ENCODE data around the gene DCP1A.
"Not testable (repeated sequence)": the region's sequence is repeated elsewhere in the genome, so short reads cannot be mapped to it uniquely, and the experiment has no call there.

The DCP1A gene

DNA sequence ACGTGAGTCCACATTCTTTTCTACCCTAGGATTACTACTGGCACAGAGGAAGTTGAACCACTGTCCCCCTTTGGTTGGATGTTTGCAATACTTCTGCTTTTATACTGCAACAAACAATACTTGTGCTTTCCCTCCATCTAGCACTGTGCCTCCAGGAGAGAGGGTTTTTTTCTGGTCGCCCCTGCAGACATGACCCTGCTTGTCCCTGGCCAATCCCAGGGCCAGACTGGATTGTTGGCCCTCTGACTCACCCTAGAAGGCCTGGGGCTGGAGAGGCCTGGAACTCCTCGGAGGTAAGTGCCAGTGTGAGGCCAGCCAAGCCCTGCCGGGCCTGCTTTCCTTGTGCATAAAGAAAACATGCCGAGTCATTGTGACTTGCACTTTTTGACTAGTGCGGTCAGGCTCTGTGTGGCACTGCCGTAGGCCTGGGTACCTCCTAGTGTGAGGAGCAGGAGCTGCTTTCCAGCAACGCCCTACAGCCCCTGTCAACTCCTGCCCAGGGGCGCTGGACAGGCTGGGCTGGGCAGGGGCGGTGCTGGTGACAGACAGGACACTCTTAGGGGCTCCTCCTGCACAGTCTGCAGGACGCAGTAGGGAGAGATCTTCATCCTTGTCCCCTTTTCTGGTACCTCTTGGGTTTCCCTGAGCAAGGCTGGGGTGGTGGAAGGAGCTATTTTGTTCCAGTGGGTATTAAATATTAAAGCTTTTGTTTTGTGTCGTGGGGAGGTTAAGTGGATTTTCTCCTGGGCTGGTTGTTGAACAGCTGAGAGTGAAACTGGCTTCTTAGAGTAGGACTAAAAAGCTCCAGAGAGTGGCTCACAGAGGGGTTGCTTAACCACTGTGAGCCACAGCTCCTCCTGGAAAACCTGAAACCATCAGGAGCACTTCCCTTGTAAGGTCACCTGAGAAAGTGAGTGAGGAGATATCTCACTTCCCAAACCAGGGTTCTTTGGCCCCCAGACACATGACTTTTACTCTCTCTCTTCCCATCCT, 77.2 kb downstream of the DCP1A start:
- Histone ChIP-seq H3K4me3 (ENCODE audit: low read length) (no peak overlapping the region), H3K4me2 (ENCODE audit: low read length) (no peak overlapping the region), H3K27me3 (ENCODE audit: low read depth, low read length) (no peaks in the 10 kb centered on the region), H3K4me1 (ENCODE audit: low read length) (peaks cover 9% of the 10 kb centered on the region), H3K36me3 (replicated peaks; ENCODE audit: low read depth, low read length) (no peaks in the 10 kb centered on the region), H3K9ac (ENCODE audit: low read length) (no peak overlapping the region), H2AFZ (ENCODE audit: low read depth, low read length) (peak overlapping the region; percentile 41; the same call in 1 of the 2 replicates), H3K9me3 (ENCODE audit: insufficient read depth, low read length) (no peaks in the 10 kb centered on the region), H3K79me2 (ENCODE audit: low read length) (no peaks in the 10 kb centered on the region), H4K20me1 (ENCODE audit: insufficient read depth, low read length) (no peaks in the 10 kb centered on the region), H3K27ac (ENCODE audit: low read length) (no peak overlapping the region)
- TF ChIP-seq, protein P1, sequence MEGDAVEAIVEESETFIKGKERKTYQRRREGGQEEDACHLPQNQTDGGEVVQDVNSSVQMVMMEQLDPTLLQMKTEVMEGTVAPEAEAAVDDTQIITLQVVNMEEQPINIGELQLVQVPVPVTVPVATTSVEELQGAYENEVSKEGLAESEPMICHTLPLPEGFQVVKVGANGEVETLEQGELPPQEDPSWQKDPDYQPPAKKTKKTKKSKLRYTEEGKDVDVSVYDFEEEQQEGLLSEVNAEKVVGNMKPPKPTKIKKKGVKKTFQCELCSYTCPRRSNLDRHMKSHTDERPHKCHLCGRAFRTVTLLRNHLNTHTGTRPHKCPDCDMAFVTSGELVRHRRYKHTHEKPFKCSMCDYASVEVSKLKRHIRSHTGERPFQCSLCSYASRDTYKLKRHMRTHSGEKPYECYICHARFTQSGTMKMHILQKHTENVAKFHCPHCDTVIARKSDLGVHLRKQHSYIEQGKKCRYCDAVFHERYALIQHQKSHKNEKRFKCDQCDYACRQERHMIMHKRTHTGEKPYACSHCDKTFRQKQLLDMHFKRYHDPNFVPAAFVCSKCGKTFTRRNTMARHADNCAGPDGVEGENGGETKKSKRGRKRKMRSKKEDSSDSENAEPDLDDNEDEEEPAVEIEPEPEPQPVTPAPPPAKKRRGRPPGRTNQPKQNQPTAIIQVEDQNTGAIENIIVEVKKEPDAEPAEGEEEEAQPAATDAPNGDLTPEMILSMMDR (IDR thresholded peaks at IDR 0.05; ENCODE audit: low read depth, low read length), result no peak
- TF ChIP-seq EZH2phosphoT487 (IDR thresholded peaks at IDR 0.05; ENCODE audit: low read depth), result no peak

DNA sequence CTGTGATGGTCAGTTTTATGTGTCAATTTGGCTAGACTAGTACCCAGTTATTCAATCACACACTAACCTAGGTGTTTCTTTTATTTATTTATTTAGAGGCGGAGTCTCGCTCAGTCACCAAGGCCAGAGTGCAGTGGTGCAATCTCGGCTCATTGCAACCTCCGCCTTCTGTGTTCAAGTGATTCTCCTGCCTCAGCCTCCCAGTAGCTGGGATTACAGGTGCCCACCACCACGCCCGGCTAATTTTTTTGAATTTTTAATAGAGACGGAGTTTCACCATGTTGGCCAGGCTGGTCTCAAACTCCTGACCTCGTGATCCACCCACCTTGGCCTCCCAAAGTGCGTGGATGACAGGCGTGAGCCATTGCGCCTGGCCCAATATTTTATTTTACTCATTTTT, 78.2 kb downstream of the DCP1A start:
- H3K4me3 ChIP-seq (ENCODE audit: low read length); H4K20me1 ChIP-seq (ENCODE audit: insufficient read depth, low read length); H3K79me2 ChIP-seq (ENCODE audit: low read length); H3K36me3 ChIP-seq (replicated peaks; ENCODE audit: low read depth, low read length); H2AFZ ChIP-seq (ENCODE audit: low read depth, low read length); H3K27ac ChIP-seq (ENCODE audit: low read length); H3K9me3 ChIP-seq (ENCODE audit: insufficient read depth, low read length); H3K4me2 ChIP-seq (ENCODE audit: low read length); H3K27me3 ChIP-seq (ENCODE audit: low read depth, low read length); H3K9ac ChIP-seq (ENCODE audit: low read length); H3K4me1 ChIP-seq (ENCODE audit: low read length): not testable (repeated sequence)

DNA sequence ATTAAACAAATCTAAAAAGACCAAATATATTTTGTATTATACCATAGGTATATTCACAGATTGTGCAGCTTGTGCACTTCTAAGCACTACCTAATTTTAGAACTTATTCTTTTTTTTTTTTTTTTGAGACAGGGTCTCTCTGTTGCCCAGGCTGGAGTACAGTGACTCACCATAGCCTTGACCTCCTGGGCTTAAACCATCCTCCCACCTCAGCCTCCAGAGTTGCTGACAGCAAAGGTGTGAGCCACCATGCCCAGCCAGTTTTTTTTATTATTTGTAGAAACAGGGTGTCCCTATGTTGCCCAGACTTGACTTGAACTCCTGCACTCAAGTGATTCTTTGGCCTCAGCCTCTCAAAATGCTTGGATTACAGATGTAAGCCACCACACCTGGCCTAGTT, 79.6 kb downstream of the DCP1A start:
- no peaks in the 10 kb centered on the region for H3K79me2 ChIP-seq (ENCODE audit: low read length)
- H3K4me3 ChIP-seq (ENCODE audit: low read length), result no peak overlapping the region
- TF ChIP-seq, protein P1 (IDR thresholded peaks at IDR 0.05; ENCODE audit: low read depth, low read length), result no peak
- TF ChIP-seq EZH2phosphoT487 (IDR thresholded peaks at IDR 0.05; ENCODE audit: low read depth), result no peak
- H3K4me1 ChIP-seq (ENCODE audit: low read length), result peaks cover 9% of the 10 kb centered on the region
- no peaks in the 10 kb centered on the region for H3K36me3 ChIP-seq (replicated peaks; ENCODE audit: low read depth, low read length)
- H3K4me2 ChIP-seq (ENCODE audit: low read length), result no peak overlapping the region
- no peaks in the 10 kb centered on the region for H4K20me1 ChIP-seq (ENCODE audit: insufficient read depth, low read length)
- H3K9ac ChIP-seq (ENCODE audit: low read length), result no peak overlapping the region
- H2AFZ ChIP-seq (ENCODE audit: low read depth, low read length), result no peak overlapping the region
- H3K9me3 ChIP-seq (ENCODE audit: insufficient read depth, low read length), result no peaks in the 10 kb centered on the region
- H3K27ac ChIP-seq (ENCODE audit: low read length), result no peak overlapping the region
- no peaks in the 10 kb centered on the region for H3K27me3 ChIP-seq (ENCODE audit: low read depth, low read length)

DNA sequence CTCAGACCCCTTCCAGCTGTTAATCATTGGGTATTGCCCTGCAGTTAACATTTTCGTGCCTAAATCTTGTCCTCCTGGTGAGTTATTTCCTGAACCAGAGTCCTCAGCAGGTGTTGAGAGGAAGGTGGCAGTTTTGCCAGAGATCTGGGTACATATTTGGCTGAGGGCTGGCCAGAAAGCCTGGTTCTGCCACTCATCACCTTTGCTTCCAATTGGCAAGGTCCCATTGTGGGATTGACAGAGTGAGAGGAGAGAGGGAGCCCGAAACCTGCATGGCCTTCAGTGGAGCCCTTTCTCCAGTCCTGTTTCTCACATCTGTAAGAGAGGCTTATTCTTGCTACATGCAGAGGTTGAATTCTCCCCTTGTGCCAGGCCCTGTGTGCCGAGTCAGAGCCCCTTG, 82.6 kb downstream of the DCP1A start:
- H3K4me1 ChIP-seq (ENCODE audit: low read length), result peaks cover under 1% of the 10 kb centered on the region; the same call in 1 of the 2 replicates
- no peaks in the 10 kb centered on the region for H3K27me3 ChIP-seq (ENCODE audit: low read depth, low read length)
- H3K27ac ChIP-seq (ENCODE audit: low read length), result no peak overlapping the region
- no peaks in the 10 kb centered on the region for H3K9me3 ChIP-seq (ENCODE audit: insufficient read depth, low read length)
- no peaks in the 10 kb centered on the region for H3K79me2 ChIP-seq (ENCODE audit: low read length)
- no peak overlapping the region for H3K4me3 ChIP-seq (ENCODE audit: low read length)
- H3K9ac ChIP-seq (ENCODE audit: low read length), result no peak overlapping the region
- no peaks in the 10 kb centered on the region for H3K36me3 ChIP-seq (replicated peaks; ENCODE audit: low read depth, low read length)
- peak overlapping the region; percentile 26; the same call in 1 of the 2 replicates for H2AFZ ChIP-seq (ENCODE audit: low read depth, low read length)
- no peak for TF ChIP-seq EZH2phosphoT487 (IDR thresholded peaks at IDR 0.05; ENCODE audit: low read depth)
- TF ChIP-seq, protein P1 (IDR thresholded peaks at IDR 0.05; ENCODE audit: low read depth, low read length), result no peak
- H3K4me2 ChIP-seq (ENCODE audit: low read length), result no peak overlapping the region
- H4K20me1 ChIP-seq (ENCODE audit: insufficient read depth, low read length), result no peaks in the 10 kb centered on the region
